ENCODE results near the gene TBX10.

TBX10 gene

DNA sequence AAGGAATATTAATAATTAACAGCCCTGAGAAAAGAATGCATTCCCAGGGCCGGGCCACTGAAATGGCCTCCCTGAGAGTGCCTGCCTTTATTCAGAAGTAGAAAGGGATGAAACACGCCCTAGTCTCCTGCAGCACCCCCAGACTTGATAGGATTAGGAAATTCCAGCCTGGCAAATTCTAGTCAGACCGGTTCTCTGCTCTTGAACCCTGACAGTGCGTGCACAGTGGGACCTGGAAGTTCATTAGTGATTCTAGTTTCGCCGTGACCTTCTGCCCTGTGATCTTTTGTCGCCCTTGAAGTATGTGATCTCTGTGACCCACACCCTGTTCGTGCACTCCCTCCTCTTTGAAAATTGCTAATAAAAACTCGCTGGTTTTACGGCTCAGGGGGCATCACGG, 58.1 kb downstream of the TBX10 start:
- peaks cover 7% of the 10 kb centered on the region for H3K36me3 ChIP-seq
- no peak overlapping the region for H3K27ac ChIP-seq
- H3K27me3 ChIP-seq: peaks cover 37% of the 10 kb centered on the region
- TF ChIP-seq, protein P1, sequence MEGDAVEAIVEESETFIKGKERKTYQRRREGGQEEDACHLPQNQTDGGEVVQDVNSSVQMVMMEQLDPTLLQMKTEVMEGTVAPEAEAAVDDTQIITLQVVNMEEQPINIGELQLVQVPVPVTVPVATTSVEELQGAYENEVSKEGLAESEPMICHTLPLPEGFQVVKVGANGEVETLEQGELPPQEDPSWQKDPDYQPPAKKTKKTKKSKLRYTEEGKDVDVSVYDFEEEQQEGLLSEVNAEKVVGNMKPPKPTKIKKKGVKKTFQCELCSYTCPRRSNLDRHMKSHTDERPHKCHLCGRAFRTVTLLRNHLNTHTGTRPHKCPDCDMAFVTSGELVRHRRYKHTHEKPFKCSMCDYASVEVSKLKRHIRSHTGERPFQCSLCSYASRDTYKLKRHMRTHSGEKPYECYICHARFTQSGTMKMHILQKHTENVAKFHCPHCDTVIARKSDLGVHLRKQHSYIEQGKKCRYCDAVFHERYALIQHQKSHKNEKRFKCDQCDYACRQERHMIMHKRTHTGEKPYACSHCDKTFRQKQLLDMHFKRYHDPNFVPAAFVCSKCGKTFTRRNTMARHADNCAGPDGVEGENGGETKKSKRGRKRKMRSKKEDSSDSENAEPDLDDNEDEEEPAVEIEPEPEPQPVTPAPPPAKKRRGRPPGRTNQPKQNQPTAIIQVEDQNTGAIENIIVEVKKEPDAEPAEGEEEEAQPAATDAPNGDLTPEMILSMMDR (IDR thresholded peaks at IDR 0.05): no peak
- peaks cover 5 to 30% of the 10 kb centered on the region in 2 experiments for H3K4me1 ChIP-seq (ENCODE audit: control insufficient read depth in 1 of 2, insufficient read depth in 1 of 2, low read depth in 1 of 2, low read length in 1 of 2)
- no peaks in the 10 kb centered on the region for H3K9me3 ChIP-seq
- no peak overlapping the region for H3K4me3 ChIP-seq (ENCODE audit: low read depth in 1 of 2, low read length in 1 of 2)

Data from neutrophil (primary cell).